Measurements from ENCODE around the gene NRN1. TPM values are rescaled to one million over a fixed set of nuclear protein-coding genes. Genes with fewer than 3 reads are reported as not detected.

NRN1 gene
- total RNA-seq, 1 experiment from 2014 or later = 0.18 TPM

DNA sequence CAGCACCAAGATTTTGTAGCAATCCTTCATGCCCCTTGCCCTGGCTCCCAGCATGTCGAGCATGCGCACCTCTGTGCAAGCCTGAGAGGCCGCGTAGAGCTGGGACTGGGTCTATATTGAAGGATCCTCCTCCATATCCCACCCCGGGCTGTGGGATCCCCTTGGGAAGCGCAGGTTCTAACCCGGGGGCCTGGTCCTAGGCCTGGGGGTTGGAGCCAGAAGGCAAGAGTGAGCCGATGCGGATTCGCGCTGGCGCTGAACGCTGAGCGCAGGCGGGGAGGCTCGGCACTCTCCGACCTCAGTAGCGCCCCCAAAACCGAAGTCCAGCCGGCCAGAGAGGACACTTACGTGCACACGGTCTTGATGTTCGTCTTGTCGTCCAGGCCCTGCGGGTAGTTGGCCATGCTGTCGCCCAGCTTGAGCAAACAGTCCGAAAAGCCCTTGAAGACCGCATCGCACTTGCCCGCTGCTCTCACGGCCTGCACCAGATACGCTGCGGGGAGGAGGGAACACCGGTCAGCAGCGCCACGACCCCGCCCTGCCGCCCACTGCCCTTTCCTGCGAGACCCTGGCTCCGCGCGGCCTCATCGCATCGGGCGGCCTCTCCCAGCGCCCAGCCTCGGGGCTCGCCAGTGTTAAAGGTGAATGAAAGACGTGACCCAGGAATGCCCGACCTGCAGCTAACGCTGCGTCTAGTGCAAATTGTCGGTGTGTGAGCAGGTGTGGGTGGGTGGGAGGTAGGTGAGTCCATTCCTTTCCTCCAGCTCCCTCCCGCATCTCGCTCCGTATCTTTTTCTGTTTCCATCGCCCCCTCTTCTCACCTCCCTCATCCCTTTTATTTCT is 4.5 kb downstream of the NRN1 start:
- TF ChIP-seq, protein P1, sequence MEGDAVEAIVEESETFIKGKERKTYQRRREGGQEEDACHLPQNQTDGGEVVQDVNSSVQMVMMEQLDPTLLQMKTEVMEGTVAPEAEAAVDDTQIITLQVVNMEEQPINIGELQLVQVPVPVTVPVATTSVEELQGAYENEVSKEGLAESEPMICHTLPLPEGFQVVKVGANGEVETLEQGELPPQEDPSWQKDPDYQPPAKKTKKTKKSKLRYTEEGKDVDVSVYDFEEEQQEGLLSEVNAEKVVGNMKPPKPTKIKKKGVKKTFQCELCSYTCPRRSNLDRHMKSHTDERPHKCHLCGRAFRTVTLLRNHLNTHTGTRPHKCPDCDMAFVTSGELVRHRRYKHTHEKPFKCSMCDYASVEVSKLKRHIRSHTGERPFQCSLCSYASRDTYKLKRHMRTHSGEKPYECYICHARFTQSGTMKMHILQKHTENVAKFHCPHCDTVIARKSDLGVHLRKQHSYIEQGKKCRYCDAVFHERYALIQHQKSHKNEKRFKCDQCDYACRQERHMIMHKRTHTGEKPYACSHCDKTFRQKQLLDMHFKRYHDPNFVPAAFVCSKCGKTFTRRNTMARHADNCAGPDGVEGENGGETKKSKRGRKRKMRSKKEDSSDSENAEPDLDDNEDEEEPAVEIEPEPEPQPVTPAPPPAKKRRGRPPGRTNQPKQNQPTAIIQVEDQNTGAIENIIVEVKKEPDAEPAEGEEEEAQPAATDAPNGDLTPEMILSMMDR (IDR thresholded peaks at IDR 0.05) = no peak
- TF ChIP-seq SIN3A (IDR thresholded peaks at IDR 0.05; ENCODE audit: borderline replicate concordance, insufficient read depth, low read depth, low read length) = no peak
- TF ChIP-seq POLR2AphosphoS5 (IDR thresholded peaks at IDR 0.05; ENCODE audit: low read depth, low read length) = no peak
- no peak for TF ChIP-seq TCF7L2 (IDR thresholded peaks at IDR 0.05; ENCODE audit: low read depth, low read length)
- TF ChIP-seq, protein P2, sequence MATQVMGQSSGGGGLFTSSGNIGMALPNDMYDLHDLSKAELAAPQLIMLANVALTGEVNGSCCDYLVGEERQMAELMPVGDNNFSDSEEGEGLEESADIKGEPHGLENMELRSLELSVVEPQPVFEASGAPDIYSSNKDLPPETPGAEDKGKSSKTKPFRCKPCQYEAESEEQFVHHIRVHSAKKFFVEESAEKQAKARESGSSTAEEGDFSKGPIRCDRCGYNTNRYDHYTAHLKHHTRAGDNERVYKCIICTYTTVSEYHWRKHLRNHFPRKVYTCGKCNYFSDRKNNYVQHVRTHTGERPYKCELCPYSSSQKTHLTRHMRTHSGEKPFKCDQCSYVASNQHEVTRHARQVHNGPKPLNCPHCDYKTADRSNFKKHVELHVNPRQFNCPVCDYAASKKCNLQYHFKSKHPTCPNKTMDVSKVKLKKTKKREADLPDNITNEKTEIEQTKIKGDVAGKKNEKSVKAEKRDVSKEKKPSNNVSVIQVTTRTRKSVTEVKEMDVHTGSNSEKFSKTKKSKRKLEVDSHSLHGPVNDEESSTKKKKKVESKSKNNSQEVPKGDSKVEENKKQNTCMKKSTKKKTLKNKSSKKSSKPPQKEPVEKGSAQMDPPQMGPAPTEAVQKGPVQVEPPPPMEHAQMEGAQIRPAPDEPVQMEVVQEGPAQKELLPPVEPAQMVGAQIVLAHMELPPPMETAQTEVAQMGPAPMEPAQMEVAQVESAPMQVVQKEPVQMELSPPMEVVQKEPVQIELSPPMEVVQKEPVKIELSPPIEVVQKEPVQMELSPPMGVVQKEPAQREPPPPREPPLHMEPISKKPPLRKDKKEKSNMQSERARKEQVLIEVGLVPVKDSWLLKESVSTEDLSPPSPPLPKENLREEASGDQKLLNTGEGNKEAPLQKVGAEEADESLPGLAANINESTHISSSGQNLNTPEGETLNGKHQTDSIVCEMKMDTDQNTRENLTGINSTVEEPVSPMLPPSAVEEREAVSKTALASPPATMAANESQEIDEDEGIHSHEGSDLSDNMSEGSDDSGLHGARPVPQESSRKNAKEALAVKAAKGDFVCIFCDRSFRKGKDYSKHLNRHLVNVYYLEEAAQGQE (IDR thresholded peaks at IDR 0.05; ENCODE audit: insufficient read depth in 1 of 2, low read depth in 2 of 2, low read length in 1 of 2) = no peak
- no peak overlapping the region for H3K27ac ChIP-seq (ENCODE audit: low read length)
- peaks cover 15% of the 10 kb centered on the region for H3K4me1 ChIP-seq (ENCODE audit: control insufficient read depth, insufficient read depth, low read length)
- ATAC-seq = no peak
- peaks cover 23% of the 10 kb centered on the region for H3K27me3 ChIP-seq (ENCODE audit: control insufficient read depth, insufficient read depth, low read length)
- POLR2A ChIA-PET = interaction anchor here (0.5 kb wide), 1 partner anchor 1934 kb away, joined by 4 read pairs; no protein-coding TSS in a partner anchor
- H3K9me3 ChIP-seq (ENCODE audit: control insufficient read depth, insufficient read depth, low read depth, low read length) = no peaks in the 10 kb centered on the region
- H3K36me3 ChIP-seq (ENCODE audit: control insufficient read depth, insufficient read depth, low read length) = no peaks in the 10 kb centered on the region
- no peak for DNase-seq (ENCODE audit: low read depth, low spot score)
- CTCF ChIA-PET = no interaction called here
- intact Hi-C loops (cut with micrococcal nuclease; ENCODE audit: unreplicated experiment) = no loop called here
- in situ Hi-C loops (cut with HindIII; ENCODE audit: low pct_unique_long_range_greater_than_20kb, low sequenced_read_pairs) = no loop called here
- no TSS peak for BruUV-seq (replicated peaks)
- no peak overlapping the region for H3K4me3 ChIP-seq (ENCODE audit: low read depth in 2 of 2, low read length in 2 of 2)

DNA sequence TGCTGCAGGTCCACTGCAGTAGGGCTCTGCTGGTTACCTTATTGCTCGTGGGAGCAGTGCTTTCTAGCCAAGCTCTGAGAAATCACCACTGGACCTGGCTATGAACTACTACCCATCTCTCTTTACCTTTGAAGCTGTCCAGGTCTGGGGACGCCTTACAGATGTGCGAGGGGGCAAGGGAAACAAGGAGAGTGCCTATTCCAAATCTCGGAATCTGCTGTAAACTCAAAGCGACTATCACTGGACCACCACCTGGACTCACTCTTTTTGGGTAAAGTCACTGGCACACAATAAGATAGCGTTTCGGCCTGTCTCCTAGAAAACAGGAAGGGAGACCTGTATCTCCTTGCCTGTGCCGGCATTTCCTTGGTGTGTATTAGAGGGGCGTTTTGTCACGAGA is 5.3 kb downstream of the NRN1 start:
- BruUV-seq (replicated peaks) = no TSS peak
- in situ Hi-C loops (cut with HindIII; ENCODE audit: low pct_unique_long_range_greater_than_20kb, low sequenced_read_pairs) = no loop called here
- no peak for DNase-seq (ENCODE audit: low read depth, low spot score)
- CTCF ChIA-PET = no interaction called here
- TF ChIP-seq TCF7L2 (IDR thresholded peaks at IDR 0.05; ENCODE audit: low read depth, low read length) = no peak
- TF ChIP-seq, protein P2 (IDR thresholded peaks at IDR 0.05; ENCODE audit: insufficient read depth in 1 of 2, low read depth in 2 of 2, low read length in 1 of 2) = no peak
- TF ChIP-seq, protein P1 (IDR thresholded peaks at IDR 0.05) = no peak
- no peak for TF ChIP-seq POLR2AphosphoS5 (IDR thresholded peaks at IDR 0.05; ENCODE audit: low read depth, low read length)
- TF ChIP-seq SIN3A (IDR thresholded peaks at IDR 0.05; ENCODE audit: borderline replicate concordance, insufficient read depth, low read depth, low read length) = no peak
- POLR2A ChIA-PET = no interaction called here
- H3K27ac ChIP-seq (ENCODE audit: low read length) = no peak overlapping the region
- no peak for ATAC-seq
- intact Hi-C loops (cut with micrococcal nuclease; ENCODE audit: unreplicated experiment) = no loop called here
- H3K36me3 ChIP-seq (ENCODE audit: control insufficient read depth, insufficient read depth, low read length) = no peaks in the 10 kb centered on the region
- H3K4me3 ChIP-seq (ENCODE audit: low read depth in 2 of 2, low read length in 2 of 2) = no peak overlapping the region
- H3K27me3 ChIP-seq (ENCODE audit: control insufficient read depth, insufficient read depth, low read length) = peaks cover 23% of the 10 kb centered on the region
- peaks cover 15% of the 10 kb centered on the region for H3K4me1 ChIP-seq (ENCODE audit: control insufficient read depth, insufficient read depth, low read length)
- no peaks in the 10 kb centered on the region for H3K9me3 ChIP-seq (ENCODE audit: control insufficient read depth, insufficient read depth, low read depth, low read length)
